Chondrocyte (in vitro differentiated cells): ENCODE data around the gene TSC22D1. TPM values are rescaled to one million over a fixed set of nuclear protein-coding genes. Genes with fewer than 3 reads are reported as not detected.

Experiments used
- DNase-seq: peaks from one replicate; pipeline ENCODE4 v3.0.0; 2021; ENCODE audit warnings: mixed read lengths, low spot score
- H3K27ac Mint-ChIP-seq: one replicate; pipeline ENCODE4 v1.8.0; 2021; ENCODE audit warnings: mild to moderate bottlenecking, moderate library complexity, mixed read lengths; ENCODE audit not compliant: unreplicated experiment
- H3K27me3 Mint-ChIP-seq: 2 replicates; pipeline ENCODE4 v1.8.0; 2021; ENCODE audit warnings: low read depth, mixed read lengths
- H3K36me3 Mint-ChIP-seq: 2 replicates; pipeline ENCODE4 v1.8.0; 2021; ENCODE audit warnings: low read depth, mixed read lengths
- H3K4me1 Mint-ChIP-seq: 2 replicates; pipeline ENCODE4 v1.8.0; 2021; ENCODE audit warnings: low read depth, mild to moderate bottlenecking, mixed read lengths
- H3K4me3 Mint-ChIP-seq: one replicate; pipeline ENCODE4 v1.8.0; 2021; ENCODE audit warnings: mild to moderate bottlenecking, moderate library complexity, mixed read lengths; ENCODE audit not compliant: unreplicated experiment
- H3K9me3 Mint-ChIP-seq: 2 replicates; pipeline ENCODE4 v1.8.0; 2021; ENCODE audit warnings: low read depth, mixed read lengths
- total RNA-seq: library from RNA; stranded (reverse); gene quantifications from 3 replicates; pipeline ENCODE4 v1.2.1, GENCODE V29; 2021
- TF ChIP-seq, protein P1 (sequence below): fragments of 200-600 bp; sonication (generic); IDR thresholded peaks from 2 replicates; pipeline ENCODE4 v1.5.0; 2021; ENCODE audit warnings: antibody characterized with exemption, mild to moderate bottlenecking, moderate library complexity

Gene TSC22D1
- total RNA-seq, 1 donor from 2014 or later: 125 TPM

DNA sequence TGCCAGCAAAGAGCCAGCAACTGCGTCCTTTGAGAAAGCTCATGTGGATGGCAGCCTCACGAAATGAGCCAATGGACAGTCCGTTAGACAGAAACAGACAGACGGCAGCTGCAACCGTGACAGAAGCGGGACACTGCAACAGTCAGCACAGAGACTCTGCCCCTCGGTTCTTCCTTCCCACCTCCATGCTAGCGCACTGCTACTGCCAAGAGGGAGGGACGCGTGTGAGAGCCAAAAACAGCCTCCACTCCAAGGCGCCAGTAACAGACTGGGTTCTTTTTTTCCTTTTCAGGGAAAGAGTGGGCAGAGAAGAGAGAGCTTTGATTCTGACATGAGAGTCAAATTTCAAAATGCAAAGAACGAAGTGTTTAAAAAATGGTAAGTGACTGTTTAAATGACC lies 125.0 kb downstream of the TSC22D1 start:
- DNase-seq: peak; percentile 43
- TF ChIP-seq, protein P1, sequence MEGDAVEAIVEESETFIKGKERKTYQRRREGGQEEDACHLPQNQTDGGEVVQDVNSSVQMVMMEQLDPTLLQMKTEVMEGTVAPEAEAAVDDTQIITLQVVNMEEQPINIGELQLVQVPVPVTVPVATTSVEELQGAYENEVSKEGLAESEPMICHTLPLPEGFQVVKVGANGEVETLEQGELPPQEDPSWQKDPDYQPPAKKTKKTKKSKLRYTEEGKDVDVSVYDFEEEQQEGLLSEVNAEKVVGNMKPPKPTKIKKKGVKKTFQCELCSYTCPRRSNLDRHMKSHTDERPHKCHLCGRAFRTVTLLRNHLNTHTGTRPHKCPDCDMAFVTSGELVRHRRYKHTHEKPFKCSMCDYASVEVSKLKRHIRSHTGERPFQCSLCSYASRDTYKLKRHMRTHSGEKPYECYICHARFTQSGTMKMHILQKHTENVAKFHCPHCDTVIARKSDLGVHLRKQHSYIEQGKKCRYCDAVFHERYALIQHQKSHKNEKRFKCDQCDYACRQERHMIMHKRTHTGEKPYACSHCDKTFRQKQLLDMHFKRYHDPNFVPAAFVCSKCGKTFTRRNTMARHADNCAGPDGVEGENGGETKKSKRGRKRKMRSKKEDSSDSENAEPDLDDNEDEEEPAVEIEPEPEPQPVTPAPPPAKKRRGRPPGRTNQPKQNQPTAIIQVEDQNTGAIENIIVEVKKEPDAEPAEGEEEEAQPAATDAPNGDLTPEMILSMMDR: no peak
- peaks cover 4% of the 10 kb centered on the region for H3K9me3 Mint-ChIP-seq
- no peaks in the 10 kb centered on the region for H3K36me3 Mint-ChIP-seq
- H3K27ac Mint-ChIP-seq: no peak overlapping the region
- H3K4me1 Mint-ChIP-seq: peaks cover 23% of the 10 kb centered on the region
- H3K4me3 Mint-ChIP-seq: no peak overlapping the region
- no peaks in the 10 kb centered on the region for H3K27me3 Mint-ChIP-seq

DNA sequence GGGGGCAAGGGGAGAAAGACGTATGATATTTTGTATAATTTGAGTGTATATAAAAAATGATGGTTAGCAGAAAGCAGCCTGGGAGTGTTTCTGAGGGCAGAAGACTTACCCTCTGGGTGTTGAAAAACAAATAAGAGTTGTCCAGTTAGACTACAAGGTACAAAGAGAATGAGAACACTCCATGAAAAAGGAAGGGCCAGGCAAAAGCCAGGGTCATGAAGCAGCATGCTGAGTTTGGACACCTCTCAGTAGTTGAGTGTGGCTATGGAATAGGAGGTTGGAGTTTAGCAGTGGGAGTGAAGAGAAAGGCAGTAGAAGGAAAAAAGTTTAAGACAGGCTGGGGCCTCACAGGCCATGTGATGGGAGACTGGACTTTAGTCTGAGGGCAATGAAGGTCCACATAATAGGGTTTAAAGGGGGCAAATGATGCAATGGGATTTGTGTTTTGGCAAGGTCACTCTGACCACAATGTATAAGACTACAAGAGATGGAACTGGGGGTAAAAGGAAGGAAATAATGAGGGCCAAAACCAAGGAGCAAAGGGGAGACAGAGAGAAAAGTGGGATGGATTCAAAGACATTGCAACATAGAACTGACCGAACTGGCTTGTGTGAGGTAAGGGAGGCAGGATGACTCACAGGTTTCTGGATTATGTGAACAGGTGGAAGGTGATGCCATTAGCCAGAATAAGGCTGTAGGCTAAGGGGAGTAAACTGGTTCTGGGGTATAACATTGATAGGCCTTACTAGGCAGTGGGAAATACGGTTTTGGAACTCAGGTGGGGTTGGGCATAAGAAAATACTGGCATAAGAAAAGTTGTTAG lies 125.9 kb downstream of the TSC22D1 start:
- Mint-ChIP-seq H3K4me1 (peaks cover 28% of the 10 kb centered on the region), H3K4me3 (no peak overlapping the region), H3K9me3 (peaks cover 3% of the 10 kb centered on the region), H3K27ac (peak overlapping the region; percentile 19), H3K27me3 (no peaks in the 10 kb centered on the region), H3K36me3 (no peaks in the 10 kb centered on the region)
- TF ChIP-seq, protein P1: no peak
- DNase-seq: no peak

DNA sequence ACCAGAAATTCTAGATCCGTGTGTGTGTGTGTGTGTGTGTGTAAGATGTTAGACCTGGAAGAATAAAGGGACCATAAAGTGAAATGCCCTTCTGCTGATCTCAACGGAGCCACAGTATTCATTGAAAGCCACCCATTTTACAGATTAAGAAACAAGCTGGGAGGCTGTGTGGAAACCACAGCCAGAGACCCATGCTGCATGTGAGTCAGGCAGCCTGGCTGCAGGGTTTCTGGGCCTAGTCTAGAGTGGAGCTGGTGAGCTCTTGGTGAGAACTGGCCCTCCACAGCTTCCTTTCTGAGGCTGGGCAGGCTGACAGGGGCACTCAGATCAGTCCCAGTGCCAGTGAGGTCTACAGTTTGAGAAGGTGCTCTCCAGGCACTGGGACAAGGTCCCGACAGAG lies 127.3 kb downstream of the TSC22D1 start:
- no peak overlapping the region for H3K27ac Mint-ChIP-seq
- peaks cover 24% of the 10 kb centered on the region for H3K4me1 Mint-ChIP-seq
- no peaks in the 10 kb centered on the region for H3K27me3 Mint-ChIP-seq
- TF ChIP-seq, protein P1: no peak
- peaks cover 7% of the 10 kb centered on the region for H3K9me3 Mint-ChIP-seq
- no peaks in the 10 kb centered on the region for H3K36me3 Mint-ChIP-seq
- DNase-seq: peak; percentile 39
- no peak overlapping the region for H3K4me3 Mint-ChIP-seq

DNA sequence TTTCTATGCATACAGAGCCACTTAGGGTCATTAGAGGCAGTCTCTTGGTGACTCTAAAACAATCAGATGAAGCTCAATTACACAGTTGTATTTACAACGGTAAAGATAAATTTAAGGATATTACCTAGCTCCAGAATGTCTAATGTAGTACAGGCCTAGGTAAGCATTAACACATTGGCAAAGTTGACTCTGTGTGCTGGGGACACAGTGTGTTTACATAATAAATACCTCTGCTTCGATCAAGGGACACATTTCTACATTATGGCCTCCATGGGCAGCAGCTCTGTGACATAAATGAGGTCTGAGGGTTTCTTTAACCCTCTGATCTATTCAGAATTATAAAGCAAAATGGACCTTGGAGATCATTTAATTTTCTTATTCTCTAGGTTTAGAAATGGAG lies 127.8 kb downstream of the TSC22D1 start:
- Mint-ChIP-seq H3K4me3 (no peak overlapping the region), H3K9me3 (peaks cover 7% of the 10 kb centered on the region), H3K36me3 (no peaks in the 10 kb centered on the region), H3K27ac (no peak overlapping the region), H3K27me3 (no peaks in the 10 kb centered on the region), H3K4me1 (peaks cover 27% of the 10 kb centered on the region)
- no peak for DNase-seq
- TF ChIP-seq, protein P1: no peak

DNA sequence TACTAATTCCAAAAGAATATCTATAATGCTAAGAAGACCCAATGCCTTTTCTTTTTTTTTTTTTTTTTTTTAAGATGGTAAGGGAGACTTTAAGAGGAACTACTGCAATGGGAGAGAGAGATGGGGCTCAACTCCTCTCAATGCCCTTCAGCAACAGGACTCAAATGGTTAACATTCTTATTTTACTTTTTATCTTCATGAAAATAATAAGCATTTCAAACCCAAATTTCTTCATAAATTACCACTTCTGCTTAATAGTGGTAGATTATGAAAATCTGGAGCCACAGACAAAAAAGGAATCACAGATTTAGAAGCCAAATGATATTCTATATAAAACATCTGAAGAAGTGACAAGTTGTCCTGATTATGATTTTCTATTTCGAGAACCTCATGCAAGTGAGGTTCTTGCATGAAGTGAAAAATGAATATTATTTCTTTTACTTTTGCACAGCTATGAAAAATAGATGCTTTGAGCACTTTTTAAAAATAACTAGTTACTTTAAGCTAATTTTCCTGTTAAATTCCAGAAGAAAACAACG lies 128.3 kb downstream of the TSC22D1 start:
- no peaks in the 10 kb centered on the region for H3K36me3 Mint-ChIP-seq
- DNase-seq: no peak
- no peaks in the 10 kb centered on the region for H3K27me3 Mint-ChIP-seq
- peaks cover 30% of the 10 kb centered on the region for H3K4me1 Mint-ChIP-seq
- no peak overlapping the region for H3K4me3 Mint-ChIP-seq
- TF ChIP-seq, protein P1: no peak
- no peak overlapping the region for H3K27ac Mint-ChIP-seq
- peaks cover 7% of the 10 kb centered on the region for H3K9me3 Mint-ChIP-seq
